HG03135 (cell line): ENCODE measurements around the gene MYMX.
"Not testable (repeated sequence)": the region's sequence is repeated elsewhere in the genome, so short reads cannot be mapped to it uniquely, and the experiment has no call there.

Experiments
- ATAC-seq: cut with Tn5 transposase; IDR thresholded peaks from one replicate; pipeline ENCODE4 v1.9.1; 2021; ENCODE audit warnings: mild to moderate bottlenecking, moderate library complexity; ENCODE audit not compliant: unreplicated experiment

The MYMX gene

DNA sequence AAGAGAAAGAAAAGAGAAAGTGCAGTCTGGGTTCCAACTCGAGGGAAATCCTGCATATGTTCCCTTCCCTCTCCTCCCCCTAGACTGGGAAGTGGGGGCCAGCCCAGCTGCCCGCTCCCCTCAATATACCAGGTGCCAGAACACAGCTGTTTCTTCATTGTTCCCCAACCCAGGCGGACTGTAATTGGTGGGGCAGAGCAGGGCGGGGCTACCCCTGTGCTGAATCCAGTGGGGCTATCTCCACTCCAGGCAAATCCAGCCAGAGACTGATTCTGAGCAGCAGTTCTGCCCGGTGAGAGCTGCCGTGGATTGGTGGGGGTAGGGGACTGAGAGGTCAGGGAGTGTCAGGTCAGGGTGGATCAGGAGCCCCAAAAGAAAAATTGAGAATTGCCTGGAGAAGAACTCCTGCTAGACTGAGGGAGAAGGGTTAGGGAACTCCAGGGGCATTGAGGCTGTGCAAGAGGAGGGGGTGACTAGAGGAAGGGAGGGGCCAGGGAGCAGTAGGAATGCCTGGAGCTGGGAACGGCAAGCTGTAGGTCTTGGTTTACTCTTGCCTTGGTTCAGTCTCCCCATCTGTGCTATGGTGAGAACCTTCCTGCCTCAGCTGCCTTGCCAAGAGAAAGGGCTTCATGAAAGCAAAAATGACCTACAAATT is at the start of gene MYMX:
Gene MYMX (plus strand): TSS at position 250 of the 655 bp plus-strand sequence. CDS start 546 bp downstream, outside the sequence.
- ATAC-seq, result no peak

- no peak for ATAC-seq
These were observed 49.2 kb upstream of the MYMX start for GRCh38 chr6:44167567-44167966.

DNA sequence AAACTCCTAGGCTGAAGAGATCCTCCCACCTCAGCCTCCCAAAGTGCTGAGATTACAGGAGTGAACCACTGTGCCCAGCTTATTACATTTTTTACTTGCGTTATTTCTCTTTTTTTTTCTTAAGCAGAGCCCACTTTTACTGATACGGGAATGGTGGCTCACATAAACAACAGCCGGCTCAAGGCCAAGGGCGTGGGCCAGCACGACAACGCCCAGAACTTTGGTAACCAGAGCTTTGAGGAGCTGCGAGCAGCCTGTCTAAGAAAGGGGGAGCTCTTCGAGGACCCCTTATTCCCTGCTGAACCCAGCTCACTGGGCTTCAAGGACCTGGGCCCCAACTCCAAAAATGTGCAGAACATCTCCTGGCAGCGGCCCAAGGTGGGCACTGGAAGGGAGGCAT is 47.6 kb upstream of the MYMX start:
- no peak for ATAC-seq

DNA sequence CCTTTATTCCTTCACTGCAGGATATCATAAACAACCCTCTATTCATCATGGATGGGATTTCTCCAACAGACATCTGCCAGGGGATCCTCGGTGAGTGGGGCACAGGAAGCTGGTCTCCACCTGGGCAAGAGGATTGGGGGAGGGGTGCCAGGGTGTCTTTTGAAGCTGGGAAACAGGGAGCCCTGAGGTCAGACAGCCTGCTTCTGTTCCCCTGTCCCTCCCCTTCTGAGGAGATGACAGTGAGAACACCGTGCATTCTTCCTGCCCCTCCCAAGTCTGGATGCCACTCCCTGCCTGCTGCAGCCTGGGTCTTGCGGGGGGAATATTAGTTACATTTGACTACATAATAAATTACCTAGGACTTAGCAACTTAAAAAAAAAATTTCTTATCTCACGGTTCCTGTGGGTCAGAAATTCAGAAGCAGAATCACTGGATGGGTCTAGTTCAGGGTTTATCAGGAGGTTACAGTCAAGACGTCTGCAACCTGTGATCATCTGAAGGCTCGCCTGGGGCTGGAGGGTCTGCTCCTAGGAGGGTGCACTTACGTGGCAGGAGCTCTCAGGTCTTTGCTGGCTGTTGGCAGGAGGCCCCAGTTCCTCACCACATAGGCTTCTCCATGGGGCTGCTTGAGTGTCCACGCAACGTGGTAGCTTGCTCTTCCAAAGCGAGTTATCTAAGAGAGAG is 46.7 kb upstream of the MYMX start:
- no peak for ATAC-seq

- ATAC-seq, result no peak
These were observed 44.7 kb upstream of the MYMX start for GRCh38 chr6:44171899-44172546.

- ATAC-seq, result peak; percentile 66
These were observed 43.8 kb upstream of the MYMX start for GRCh38 chr6:44172731-44173500.

DNA sequence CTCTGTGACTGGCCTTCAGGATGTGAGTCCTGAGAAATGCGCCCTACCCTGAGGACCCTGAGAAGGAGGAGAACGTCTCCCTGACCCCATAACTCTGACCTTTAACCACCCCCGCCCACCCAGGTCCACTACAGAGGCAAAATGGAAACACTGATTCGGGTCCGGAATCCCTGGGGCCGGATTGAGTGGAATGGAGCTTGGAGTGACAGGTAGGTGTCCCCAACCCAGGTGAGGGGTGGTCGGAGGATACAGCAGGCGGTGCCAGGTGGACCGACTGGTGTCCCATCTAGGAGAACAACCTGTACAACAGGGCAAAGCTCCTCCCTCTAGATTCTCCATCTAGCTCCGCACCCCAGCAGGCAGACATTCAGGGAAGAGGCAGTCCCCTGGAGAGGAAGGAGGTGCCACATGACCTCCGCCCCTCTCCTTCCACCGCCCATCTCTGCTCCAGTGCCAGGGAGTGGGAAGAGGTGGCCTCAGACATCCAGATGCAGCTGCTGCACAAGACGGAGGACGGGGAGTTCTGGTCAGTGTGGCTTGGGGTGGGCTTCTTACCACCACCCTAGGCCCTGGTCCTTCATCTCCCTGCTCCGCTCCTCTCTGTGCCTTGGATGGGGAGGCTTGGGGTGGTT is 40.5 kb upstream of the MYMX start:
- ATAC-seq, result no peak

GRCh38 chr6:44176762-44177509 is 39.8 kb upstream of the MYMX start:
- no peak for ATAC-seq

- no peak for ATAC-seq
These were observed 38.9 kb upstream of the MYMX start for GRCh38 chr6:44177691-44178423.

DNA sequence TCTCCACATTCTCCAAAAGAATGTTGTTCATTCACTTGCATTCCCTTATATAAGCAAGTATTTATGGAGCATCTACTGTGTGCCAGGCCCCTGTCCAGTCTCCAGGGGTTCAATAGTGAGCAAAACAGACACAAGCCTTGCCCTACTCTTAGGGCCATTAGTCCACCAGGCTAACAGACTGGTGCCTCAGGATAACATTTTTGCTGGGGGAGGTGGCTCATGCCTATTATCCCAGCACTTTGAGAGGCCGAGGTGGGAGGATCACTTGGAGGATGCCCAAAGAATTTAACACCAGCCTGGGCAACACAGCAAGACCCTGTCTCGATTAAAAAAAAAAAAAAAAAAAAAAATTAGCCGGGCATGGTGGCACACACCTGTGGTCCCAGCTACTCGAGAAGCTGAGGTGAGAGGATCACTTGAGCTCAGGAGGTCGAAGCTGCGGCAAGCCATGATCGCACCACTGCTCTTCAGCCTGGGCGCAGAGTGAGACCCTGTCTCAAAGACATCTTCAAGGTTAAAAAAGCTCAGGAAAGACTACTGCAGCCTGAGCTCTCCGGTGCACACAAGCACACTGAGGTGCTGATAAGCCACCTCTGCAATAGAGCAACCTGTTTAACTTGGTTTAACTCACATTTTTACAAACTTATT is 38.2 kb upstream of the MYMX start:
- no peak for ATAC-seq

DNA sequence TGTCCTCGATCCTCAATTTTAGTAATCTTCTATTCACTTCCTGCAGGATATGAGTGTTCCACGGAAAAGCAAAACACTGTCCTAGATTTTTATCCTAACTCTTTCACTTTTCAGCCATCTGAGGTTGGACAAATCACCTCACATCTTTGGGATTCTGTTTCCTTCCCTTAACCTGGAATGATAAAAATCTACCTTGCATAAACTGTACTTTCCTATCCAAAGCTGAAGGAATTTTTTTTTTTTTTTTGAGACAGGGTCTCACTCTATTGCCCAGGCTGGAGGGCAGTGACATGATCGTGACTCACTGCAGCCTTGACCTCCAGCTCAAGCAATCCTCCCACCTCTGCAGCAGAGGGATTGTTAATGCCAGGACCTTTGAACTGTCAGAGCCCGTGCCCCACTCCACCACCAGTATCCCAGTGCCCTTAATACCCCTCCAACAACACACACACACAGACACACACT is 37.6 kb upstream of the MYMX start:
- ATAC-seq, result no peak

- no peak for ATAC-seq
These were observed 37.1 kb upstream of the MYMX start for GRCh38 chr6:44179648-44180047.

DNA sequence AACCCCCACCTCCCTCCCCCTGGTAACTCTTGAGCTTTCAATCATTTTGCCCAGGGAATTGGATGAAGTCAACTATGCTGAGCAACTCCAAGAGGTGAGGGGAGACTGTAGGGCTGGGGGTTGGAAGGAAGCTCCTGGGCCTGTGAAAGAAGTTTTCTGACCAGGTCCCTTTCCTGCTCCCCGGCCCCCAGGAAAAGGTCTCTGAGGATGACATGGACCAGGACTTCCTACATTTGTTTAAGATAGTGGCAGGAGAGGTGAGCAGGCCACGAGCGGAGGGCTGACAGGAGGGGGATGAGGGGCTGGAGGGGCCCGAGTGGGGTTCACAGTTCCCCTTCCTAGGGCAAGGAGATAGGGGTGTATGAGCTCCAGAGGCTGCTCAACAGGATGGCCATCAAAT is 36.3 kb upstream of the MYMX start:
- no peak for ATAC-seq

DNA sequence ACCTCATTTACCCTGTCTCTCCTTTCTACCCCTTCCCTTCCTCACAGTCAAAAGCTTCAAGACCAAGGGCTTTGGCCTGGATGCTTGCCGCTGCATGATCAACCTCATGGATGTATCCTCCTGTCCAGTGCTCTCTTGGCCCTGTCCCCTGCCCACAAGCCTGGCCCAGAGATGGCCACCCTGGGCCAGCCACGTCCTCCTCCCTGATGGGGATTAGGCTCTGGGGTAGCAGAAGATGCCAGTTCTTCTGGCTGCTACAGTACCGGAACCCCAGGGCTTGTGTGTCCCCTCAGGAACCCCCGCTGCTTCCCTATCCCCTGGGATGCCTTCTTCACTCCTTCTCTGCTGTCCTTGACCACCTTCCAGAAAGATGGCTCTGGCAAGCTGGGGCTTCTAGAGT is 35.8 kb upstream of the MYMX start:
- no peak for ATAC-seq

GRCh38 chr6:44181784-44182183 is 34.9 kb upstream of the MYMX start:
- not testable (repeated sequence) for ATAC-seq

GRCh38 chr6:44182911-44183390 is 33.8 kb upstream of the MYMX start:
- ATAC-seq, result no peak

DNA sequence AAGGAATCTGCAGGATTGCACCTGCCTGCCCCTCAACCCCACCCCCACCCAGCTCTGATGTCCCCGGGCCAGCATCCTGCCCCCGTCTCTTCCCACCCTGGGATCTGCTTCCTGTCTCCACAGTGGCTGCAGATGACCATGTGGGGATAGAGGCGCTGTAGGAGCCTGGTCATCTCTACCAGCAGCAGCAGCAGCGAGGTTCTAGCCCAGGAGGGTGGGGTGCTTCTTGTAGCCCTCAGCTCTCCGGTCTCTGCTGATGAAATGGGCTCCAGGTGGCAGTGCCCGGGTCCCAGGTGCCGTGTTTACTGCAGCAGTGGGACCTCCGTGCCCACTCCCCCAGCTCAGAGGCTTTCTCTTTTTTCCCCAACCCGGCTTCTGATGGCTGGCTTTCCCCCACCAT is 32.9 kb upstream of the MYMX start:
- ATAC-seq, result no peak

GRCh38 chr6:44185356-44185755 is 31.4 kb upstream of the MYMX start:
- not testable (repeated sequence) for ATAC-seq
